HepG2 (cell line): ENCODE results near the gene FAM50A. TPM values are rescaled to one million over a fixed set of nuclear protein-coding genes. Genes with fewer than 3 reads are reported as not detected.

Experiments used
- ARID3A ChIP-seq: IDR thresholded peaks from 2 replicates; pipeline ENCODE4 v1.6.1; 2012; ENCODE audit warnings: low read depth, low read length, improper control_type of control experiment
- ASH2L ChIP-seq: fragments of 300-600, 200-600 bp; sonication (generic); IDR thresholded peaks from 2 replicates; pipeline ENCODE4 v1.7.0; 2017; ENCODE audit warnings: low read depth, mild to moderate bottlenecking, moderate library complexity, mixed read lengths, low read length; ENCODE audit not compliant: insufficient read length
- CBFB ChIP-seq: sonication (generic); formaldehyde crosslinking; IDR thresholded peaks from 2 replicates; pipeline ENCODE4 v1.4.0; 2020; ENCODE audit warnings: missing genetic modification reagents
- E2F5 ChIP-seq: sonication (generic); formaldehyde crosslinking; conservative IDR thresholded peaks from 2 replicates; pipeline ENCODE4 v1.4.0; 2020; ENCODE audit warnings: missing genetic modification reagents
- ESRRA ChIP-seq: sonication (generic); formaldehyde crosslinking; IDR thresholded peaks from 2 replicates; pipeline ENCODE4 v1.5.1; 2020; ENCODE audit warnings: mild to moderate bottlenecking, low read depth, missing genetic modification reagents
- ETS1 ChIP-seq: sonication (generic); formaldehyde crosslinking; IDR thresholded peaks from 2 replicates; pipeline ENCODE4 v1.4.0; 2020; ENCODE audit warnings: missing genetic modification reagents
- GABPB1 ChIP-seq: IDR thresholded peaks from 2 replicates; pipeline ENCODE4 v1.6.1; 2016; ENCODE audit warnings: mild to moderate bottlenecking, missing genetic modification reagents, moderate library complexity, missing compliant biosample characterization
- GZF1 ChIP-seq: sonication (generic); formaldehyde crosslinking; IDR thresholded peaks from 2 replicates; pipeline ENCODE4 v1.5.1; 2020; ENCODE audit warnings: mild to moderate bottlenecking, missing genetic modification reagents
- HNRNPLL ChIP-seq: fragments of 200-400 bp; formaldehyde crosslinking; IDR thresholded peaks from 2 replicates; pipeline ENCODE4 v1.6.1; 2017; ENCODE audit warnings: mild to moderate bottlenecking, low read depth, low read length; ENCODE audit not compliant: poor library complexity, severe bottlenecking
- KDM3A ChIP-seq: IDR thresholded peaks from 2 replicates; pipeline ENCODE4 v1.6.1; 2018; ENCODE audit warnings: low read depth, missing compliant biosample characterization
- MXD3 ChIP-seq: IDR thresholded peaks from 2 replicates; pipeline ENCODE4 v1.6.1; 2016; ENCODE audit warnings: mild to moderate bottlenecking, missing biosample characterization, missing genetic modification reagents
- NFIC ChIP-seq: IDR thresholded peaks from 2 replicates; pipeline ENCODE4 v1.6.1; 2012; ENCODE audit warnings: mild to moderate bottlenecking, low read length, inconsistent platforms
- ZBTB3 ChIP-seq: sonication (generic); formaldehyde crosslinking; IDR thresholded peaks from 2 replicates; pipeline ENCODE4 v1.4.0; 2020; ENCODE audit warnings: low read depth, mild to moderate bottlenecking, moderate library complexity, missing genetic modification reagents, borderline replicate concordance
- ZMYM4 ChIP-seq: sonication (generic); formaldehyde crosslinking; IDR thresholded peaks from 2 replicates; pipeline ENCODE4 v1.8.1; 2023; ENCODE audit warnings: mild to moderate bottlenecking, missing genetic modification reagents
- ZNF264 ChIP-seq: sonication (generic); formaldehyde crosslinking; IDR thresholded peaks from 2 replicates; pipeline ENCODE4 v1.4.0; 2020; ENCODE audit warnings: missing genetic modification reagents
- ZNF646 ChIP-seq: sonication (generic); formaldehyde crosslinking; IDR thresholded peaks from 2 replicates; pipeline ENCODE4 v1.9.0; 2021; ENCODE audit warnings: mild to moderate bottlenecking, missing genetic modification reagents
- ZNF878 ChIP-seq: sonication (generic); formaldehyde crosslinking; IDR thresholded peaks from 2 replicates; pipeline ENCODE4 v1.8.1; 2023; ENCODE audit warnings: mild to moderate bottlenecking, missing genetic modification reagents, moderate library complexity
- polyA plus RNA-seq, 8 experiments: library from polyadenylated mRNA; depleted of rRNA in 3 of 8; stranded (reverse) in 7 of 8; unstranded in 1 of 8; fragments of >200 nt; fragmentation: Illumina TruSeq in 4 of 8; extraction: Trizol in 4 of 8; gene quantifications; 2 replicates each; pipeline versions ENCODE4 v1.2.1 to v1.2.3, GENCODE V29; 2011 to 2016; ENCODE audit warnings: low read depth in 4 of 8, missing spikeins in 1 of 8, mixed read lengths in 1 of 8; ENCODE audit not compliant: insufficient read depth in 1 of 8
- total RNA-seq, 5 experiments: library from RNA; depleted of rRNA; stranded (reverse); fragments of >200 nt; fragmentation: Illumina TruSeq; extraction: Trizol; gene quantifications; 2 replicates each; pipeline ENCODE4 v1.2.3, GENCODE V29; 2016; ENCODE audit warnings: low read depth in 1 of 5

The FAM50A gene
- total and polyA plus RNA-seq, 2 of the 13 experiments (the other 11 are each of a cell fraction or from before 2014, with no cell fraction given): 30.7 to 40.7 TPM

- TF ChIP-seq GZF1 (CRISPR knock-in tag) (peak; percentile 75; the same call in 1 of the 2 replicates), ZNF264 (CRISPR knock-in tag) (0 out of 2 replicates have a peak, but pooled peaks have one; percentile 37), KDM3A (CRISPR knock-in tag) (no peak), ESRRA (CRISPR knock-in tag) (no peak), MXD3 (no peak), ZNF646 (CRISPR knock-in tag) (no peak), CBFB (CRISPR knock-in tag) (no peak), ZNF878 (CRISPR knock-in tag) (no peak), ETS1 (CRISPR knock-in tag) (no peak), E2F5 (CRISPR knock-in tag) (no peak), ARID3A (no peak), HNRNPLL (peak; percentile 70), ZBTB3 (CRISPR knock-in tag) (no peak), NFIC (no peak), ZMYM4 (CRISPR knock-in tag) (peak; percentile 33; the same call in 1 of the 2 replicates), GABPB1 (CRISPR knock-in tag) (peak; percentile 89), ASH2L (peak; percentile 43)
These were observed 45.9 kb upstream of the FAM50A start, which contains the start of gene RPL10 (continued) for GRCh38 chrX:154397888-154398667.
